ENCODE data around the gene ZNF280A.
"Not testable (repeated sequence)": the region's sequence is repeated elsewhere in the genome, so short reads cannot be mapped to it uniquely, and the experiment has no call there.

Gene ZNF280A

GRCh38 chr22:22513619-22514018 lies 6.5 kb downstream of the ZNF280A start:
- no peak for DNase-seq (ENCODE audit: low read depth, low spot score)

DNA sequence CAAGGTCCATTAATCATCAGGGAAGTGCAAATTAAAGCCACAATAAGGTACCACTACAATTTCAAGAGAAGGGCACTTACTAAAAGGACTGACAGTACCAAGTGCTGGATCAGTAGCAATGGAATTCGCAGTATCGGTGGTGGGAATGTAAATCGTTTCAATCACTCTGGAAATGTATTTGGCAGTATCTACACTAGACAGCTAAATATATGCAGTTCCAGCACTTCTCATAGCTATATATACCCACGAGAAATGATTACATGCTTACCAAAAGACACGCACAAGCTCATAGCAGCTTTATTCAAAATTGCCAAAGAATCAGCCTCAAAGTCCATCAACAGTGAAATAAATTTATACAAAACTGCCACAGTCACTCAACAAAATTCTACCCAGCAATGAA lies 7.1 kb downstream of the ZNF280A start:
- no peak for DNase-seq (ENCODE audit: low read depth, low spot score)

DNA sequence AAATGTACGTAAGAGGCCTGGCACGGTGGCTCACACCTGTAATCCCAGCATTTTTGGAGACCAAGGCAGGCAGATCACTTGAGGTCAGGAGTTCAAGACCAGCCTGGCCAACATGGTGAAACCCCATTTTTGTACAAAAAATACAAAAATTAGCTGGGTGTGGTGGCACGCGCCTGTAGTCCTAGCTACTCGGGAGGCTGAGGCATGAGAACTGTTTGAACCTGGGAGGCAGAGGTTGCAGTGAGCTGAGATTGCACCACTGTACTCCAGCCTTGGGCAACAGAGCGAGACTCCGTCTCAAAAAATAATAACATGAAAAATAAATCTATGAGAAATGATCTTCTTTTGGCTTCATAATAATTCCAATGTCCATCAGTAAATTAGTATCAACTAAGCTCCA lies 9.2 kb downstream of the ZNF280A start:
- DNase-seq (ENCODE audit: low read depth, low spot score): not testable (repeated sequence)

DNA sequence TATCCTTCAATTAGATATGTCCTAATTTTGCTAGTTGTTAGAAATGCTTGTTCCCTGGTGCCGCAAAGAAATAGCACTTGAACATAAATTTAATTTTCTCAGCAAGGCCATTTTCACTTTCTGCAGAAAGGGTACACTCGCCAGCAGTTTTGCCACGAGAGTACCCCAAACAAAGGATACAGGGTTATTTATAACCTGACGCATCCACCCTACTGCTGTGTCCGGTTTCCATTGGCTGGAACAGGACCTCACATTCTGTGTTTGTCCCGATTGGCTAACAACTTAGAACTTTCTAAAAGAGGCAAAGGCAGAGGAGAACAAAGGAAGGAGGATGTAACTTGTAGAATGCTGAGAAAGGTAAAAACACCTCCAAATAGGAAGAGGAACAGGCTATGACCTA lies 10.2 kb downstream of the ZNF280A start:
- DNase-seq (ENCODE audit: low read depth, low spot score): not testable (repeated sequence)

- peak; percentile 13 for DNase-seq (ENCODE audit: low read depth, low spot score)
Observed at GRCh38 chr22:22508274-22509176, 11.5 kb downstream of the ZNF280A start, which contains the start of gene ZNF280B. ZNF280B (minus strand) TSS chr22:22508742; CDS start chr22:22489398, 19,344 bp downstream.

- no peak for DNase-seq (ENCODE audit: low read depth, low spot score)
Observed at GRCh38 chr22:22507743-22508273, 12.3 kb downstream of the ZNF280A start.

DNA sequence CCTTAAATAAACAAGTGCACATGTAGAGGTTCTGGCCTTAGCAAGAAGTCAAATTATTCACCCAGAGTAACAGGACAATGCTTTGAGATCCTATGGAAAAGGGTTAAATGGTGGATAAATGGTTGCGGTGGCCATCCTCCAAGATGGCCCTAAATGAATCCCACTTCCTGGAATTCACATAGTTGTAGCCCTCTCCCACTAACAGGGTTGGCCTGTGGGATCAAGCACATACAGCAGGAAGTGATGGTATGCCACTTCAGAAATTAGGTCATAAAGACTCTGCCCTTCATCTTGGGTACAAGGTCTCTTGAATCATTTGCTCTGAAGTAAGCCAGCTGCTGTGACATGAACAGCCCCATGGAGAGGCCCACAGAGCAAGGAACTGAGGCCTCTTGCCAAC lies 13.3 kb downstream of the ZNF280A start:
- no peak for DNase-seq (ENCODE audit: low read depth, low spot score)

GRCh38 chr22:22498267-22498666 lies 21.8 kb downstream of the ZNF280A start:
- no peak for DNase-seq (ENCODE audit: low read depth, low spot score)

GRCh38 chr22:22491589-22491988 lies 28.5 kb downstream of the ZNF280A start:
- not testable (repeated sequence) for DNase-seq (ENCODE audit: low read depth, low spot score)

DNA sequence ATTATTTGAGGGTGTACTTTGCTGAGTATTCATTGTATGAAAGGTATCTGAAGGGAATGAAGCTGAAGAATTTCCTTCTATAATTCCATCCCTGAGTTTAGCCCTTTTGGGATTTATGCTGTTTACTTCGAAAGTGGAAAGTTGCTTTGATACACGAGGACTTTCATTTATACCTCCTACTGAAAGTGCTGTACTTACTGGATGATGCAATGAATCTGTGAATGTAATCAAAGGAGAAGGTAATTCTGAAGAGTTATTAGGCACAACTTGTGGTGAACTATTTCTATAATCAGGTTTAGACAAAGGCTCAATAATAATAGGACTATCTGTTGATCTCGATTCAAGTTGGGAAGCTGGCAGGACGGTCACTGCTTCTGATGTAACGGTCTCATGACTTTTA lies 31.3 kb downstream of the ZNF280A start:
- DNase-seq (ENCODE audit: low read depth, low spot score): no peak

GRCh38 chr22:22487869-22488597 lies 32.0 kb downstream of the ZNF280A start:
- DNase-seq (ENCODE audit: low read depth, low spot score): no peak

- DNase-seq (ENCODE audit: low read depth, low spot score): no peak
Observed at GRCh38 chr22:22487059-22487458, 33.0 kb downstream of the ZNF280A start.

- DNase-seq (ENCODE audit: low read depth, low spot score): no peak
Observed at GRCh38 chr22:22486132-22486899, 33.8 kb downstream of the ZNF280A start.

DNA sequence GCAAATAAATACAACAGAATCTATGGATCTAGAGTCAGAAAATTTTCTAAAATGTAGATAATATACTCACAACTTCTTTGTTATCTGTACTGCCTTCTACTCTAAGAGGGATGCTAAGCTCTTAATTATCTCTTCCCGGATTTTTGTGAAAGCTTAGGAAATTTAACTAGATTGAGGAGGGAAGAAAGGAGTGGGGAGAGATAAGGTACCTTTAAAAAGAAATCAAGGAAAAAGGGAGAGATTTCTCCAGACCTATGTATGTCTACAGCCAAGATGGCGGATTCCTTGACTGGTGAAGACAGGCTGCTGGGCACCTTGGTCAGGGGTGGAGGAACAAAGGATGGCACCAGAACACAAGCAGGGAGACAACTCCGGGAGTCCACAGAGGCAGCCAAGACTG lies 34.5 kb downstream of the ZNF280A start:
- DNase-seq (ENCODE audit: low read depth, low spot score): no peak

DNA sequence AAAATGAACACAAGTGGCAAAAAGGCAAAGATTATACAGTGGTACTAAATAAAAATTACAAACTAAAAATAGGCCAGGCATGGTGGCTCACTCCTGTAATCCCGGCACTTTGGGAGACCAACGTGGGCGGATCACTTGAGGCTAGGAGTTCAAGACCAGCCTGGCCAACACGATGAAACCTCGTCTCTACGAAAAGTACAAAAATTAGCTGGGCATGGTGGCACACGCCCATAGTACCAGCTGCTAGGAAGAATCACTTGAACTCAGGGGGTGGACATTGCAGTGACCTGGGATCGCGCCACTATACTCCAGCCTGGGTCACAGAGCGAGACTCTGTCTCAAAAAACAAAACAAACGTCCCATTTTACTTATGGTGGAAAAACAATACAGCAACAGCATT lies 36.0 kb downstream of the ZNF280A start:
- DNase-seq (ENCODE audit: low read depth, low spot score): no peak

GRCh38 chr22:22480940-22481339 lies 39.1 kb downstream of the ZNF280A start:
- no peak for DNase-seq (ENCODE audit: low read depth, low spot score)

GRCh38 chr22:22479999-22480532 lies 40.0 kb downstream of the ZNF280A start:
- DNase-seq (ENCODE audit: low read depth, low spot score): no peak

- no peak for DNase-seq (ENCODE audit: low read depth, low spot score)
Observed at GRCh38 chr22:22479116-22479515, 41.0 kb downstream of the ZNF280A start.

DNA sequence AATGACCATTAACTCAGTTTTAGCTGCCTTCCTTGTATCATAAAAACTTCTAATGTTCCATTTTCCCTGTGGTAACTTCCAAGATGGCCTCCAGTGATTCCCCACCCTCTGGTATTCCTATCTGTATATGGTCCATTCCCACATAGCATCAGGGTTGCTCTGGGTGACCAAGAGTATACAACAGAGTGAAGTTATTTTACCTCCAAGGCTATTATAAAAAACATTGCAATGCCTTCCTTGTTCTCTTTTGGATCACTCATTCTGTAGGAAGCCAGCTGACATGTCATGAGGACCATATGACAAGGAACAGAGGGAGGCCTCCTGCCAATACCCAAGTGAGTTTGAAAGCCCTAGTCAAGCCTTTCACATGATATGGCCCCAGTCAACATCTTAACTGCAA lies 41.6 kb downstream of the ZNF280A start:
- DNase-seq (ENCODE audit: low read depth, low spot score): no peak

GRCh38 chr22:22474733-22475132 lies 45.3 kb downstream of the ZNF280A start:
- DNase-seq (ENCODE audit: low read depth, low spot score): no peak

- not testable (repeated sequence) for DNase-seq (ENCODE audit: low read depth, low spot score)
Observed at GRCh38 chr22:22471104-22471503, 49.0 kb downstream of the ZNF280A start.

All from brain pericyte (primary cell).